HTERT RPE-1 (cell line): ENCODE measurements around the gene ARID1A.

Source experiments
- in situ Hi-C: fragments of 300-500 bp; cut with MboI; formaldehyde crosslinking; loops from 4 replicates; pipeline ENCODE4 v1.14.3; 2020; ENCODE audit warnings: low sequenced_read_pairs

The ARID1A gene

GRCh38 chr1:26727476-26727875 lies 31.7 kb downstream of the ARID1A start:
- in situ Hi-C loops = no loop called here

- in situ Hi-C loops = no loop called here
Measured at GRCh38 chr1:26728645-26729044, 32.8 kb downstream of the ARID1A start.

GRCh38 chr1:26729633-26730032 lies 33.8 kb downstream of the ARID1A start:
- in situ Hi-C loops = no loop called here

GRCh38 chr1:26730695-26731094 lies 34.9 kb downstream of the ARID1A start:
- in situ Hi-C loops = no loop called here

GRCh38 chr1:26731233-26731902 lies 35.6 kb downstream of the ARID1A start:
- in situ Hi-C loops = no loop called here

- in situ Hi-C loops = no loop called here
Measured at GRCh38 chr1:26733392-26733791, 37.6 kb downstream of the ARID1A start.

GRCh38 chr1:26733982-26734381 lies 38.2 kb downstream of the ARID1A start:
- in situ Hi-C loops = no loop called here

- in situ Hi-C loops = no loop called here
Measured at GRCh38 chr1:26734501-26735058, 38.8 kb downstream of the ARID1A start.

GRCh38 chr1:26739329-26739914 lies 43.6 kb downstream of the ARID1A start:
- in situ Hi-C loops = no loop called here

- in situ Hi-C loops = no loop called here
Measured at GRCh38 chr1:26740023-26740634, 44.3 kb downstream of the ARID1A start.

GRCh38 chr1:26740952-26741351 lies 45.1 kb downstream of the ARID1A start:
- in situ Hi-C loops = no loop called here

- in situ Hi-C loops = no loop called here
Measured at GRCh38 chr1:26743426-26744059, 47.7 kb downstream of the ARID1A start.

- in situ Hi-C loops = no loop called here
Measured at GRCh38 chr1:26744075-26744959, 48.5 kb downstream of the ARID1A start.

GRCh38 chr1:26745191-26745590 lies 49.4 kb downstream of the ARID1A start:
- in situ Hi-C loops = no loop called here

- in situ Hi-C loops = no loop called here
Measured at GRCh38 chr1:26747048-26747447, 51.2 kb downstream of the ARID1A start.

- in situ Hi-C loops = no loop called here
Measured at GRCh38 chr1:26748351-26748750, 52.5 kb downstream of the ARID1A start.

- in situ Hi-C loops = no loop called here
Measured at GRCh38 chr1:26749458-26749857, 53.6 kb downstream of the ARID1A start.

GRCh38 chr1:26750428-26750827 lies 54.6 kb downstream of the ARID1A start:
- in situ Hi-C loops = no loop called here

GRCh38 chr1:26752519-26752918 lies 56.7 kb downstream of the ARID1A start:
- in situ Hi-C loops = no loop called here

GRCh38 chr1:26754086-26754874 lies 58.5 kb downstream of the ARID1A start:
- in situ Hi-C loops = no loop called here
